AG20443 (cell line): Measurements from ENCODE around the gene SYCP2L.
A peak's percentile ranks its signal among the peaks of the same experiment; 100 is the strongest.
"Not testable (repeated sequence)": the region's sequence is repeated elsewhere in the genome, so short reads cannot be mapped to it uniquely, and the experiment has no call there.

ENCODE experiments used
- DNase-seq: peaks from one replicate; pipeline ENCODE4 v3.0.0; 2012; ENCODE audit warnings: low spot score, mixed read lengths

Gene SYCP2L

DNA sequence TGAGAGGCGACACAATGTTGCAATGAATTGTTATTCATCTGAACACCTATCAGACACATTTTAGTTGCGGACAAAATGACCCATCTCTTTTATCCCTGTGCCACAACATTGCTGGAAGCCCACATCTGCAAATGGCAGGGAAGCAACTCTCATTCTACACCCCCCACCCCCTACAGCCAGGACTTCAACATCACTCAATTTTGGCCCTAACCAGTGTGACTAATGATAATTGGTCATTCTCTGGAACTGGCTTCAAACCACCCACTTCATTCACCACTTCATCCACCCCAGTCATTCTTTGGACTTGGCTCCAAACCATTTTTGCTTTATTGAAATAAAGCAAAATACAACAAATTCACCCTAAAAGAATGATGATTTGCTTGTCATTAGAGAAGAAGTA lies 6.5 kb upstream of the SYCP2L start:
- DNase-seq = no peak

DNA sequence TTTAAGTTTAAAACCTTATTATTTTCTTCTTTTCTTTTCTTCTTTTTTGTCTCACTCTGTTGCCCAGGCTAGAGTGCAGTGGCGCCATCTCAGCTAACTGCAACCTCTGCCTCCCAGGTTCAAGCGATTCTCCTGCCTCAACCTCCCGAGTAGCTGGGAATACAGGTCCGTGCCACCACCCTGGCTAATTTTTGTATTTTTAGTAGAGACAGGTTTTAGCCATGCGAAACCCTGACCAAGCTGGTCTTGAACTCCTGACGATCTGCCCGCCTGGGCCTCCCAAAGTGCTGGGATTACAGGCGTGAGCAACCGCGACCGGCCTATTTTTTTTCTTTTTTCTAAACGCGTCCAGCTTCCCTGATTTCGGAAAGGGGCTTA lies 4.6 kb upstream of the SYCP2L start:
- not testable (repeated sequence) for DNase-seq

GRCh38 chr6:10882657-10883171 lies 4.1 kb upstream of the SYCP2L start:
- no peak for DNase-seq

DNA sequence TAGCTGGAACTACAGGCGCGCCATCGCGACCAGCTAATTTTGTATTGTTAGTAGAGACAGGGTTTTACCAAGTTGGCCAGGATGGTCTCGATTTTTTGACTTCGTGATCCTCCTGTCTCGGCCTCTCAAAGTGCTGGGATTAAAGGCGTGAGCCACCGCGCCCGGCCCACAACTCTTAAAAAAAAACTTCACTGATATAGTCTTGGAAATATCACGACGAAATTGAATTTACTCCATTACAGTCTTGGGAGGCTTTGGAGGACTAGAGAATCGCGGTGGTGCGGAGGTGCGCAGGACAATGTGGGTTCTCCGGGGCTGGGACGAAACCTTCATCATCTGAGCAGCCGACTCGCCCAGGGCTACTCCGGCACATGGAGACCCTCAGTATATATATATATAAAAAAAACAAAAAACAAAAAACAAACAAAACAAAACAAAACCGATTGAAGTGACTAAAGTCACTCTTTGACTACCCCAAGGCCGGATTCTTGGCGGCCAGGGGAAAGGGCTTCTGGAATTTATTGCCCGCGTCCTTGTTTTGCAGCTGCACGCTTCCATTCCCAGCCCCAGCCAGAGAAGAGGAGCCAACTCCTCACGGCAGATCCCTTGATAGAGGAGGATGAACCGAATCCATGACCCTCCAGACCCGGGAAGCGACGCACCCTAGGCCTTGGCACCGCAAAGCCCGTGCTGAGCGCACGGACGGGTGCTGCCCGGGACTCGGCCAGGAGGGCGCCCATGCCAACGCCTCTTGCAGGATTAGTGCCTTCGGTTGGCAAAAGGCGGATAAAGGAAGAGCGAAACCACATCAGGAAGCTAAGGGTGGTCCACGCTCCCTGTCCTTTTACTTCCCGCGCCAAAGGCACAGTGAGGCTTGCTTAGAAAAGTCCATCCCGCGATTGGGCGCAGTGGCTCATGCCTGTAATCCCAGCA lies 3.3 kb upstream of the SYCP2L start:
- no peak for DNase-seq

DNA sequence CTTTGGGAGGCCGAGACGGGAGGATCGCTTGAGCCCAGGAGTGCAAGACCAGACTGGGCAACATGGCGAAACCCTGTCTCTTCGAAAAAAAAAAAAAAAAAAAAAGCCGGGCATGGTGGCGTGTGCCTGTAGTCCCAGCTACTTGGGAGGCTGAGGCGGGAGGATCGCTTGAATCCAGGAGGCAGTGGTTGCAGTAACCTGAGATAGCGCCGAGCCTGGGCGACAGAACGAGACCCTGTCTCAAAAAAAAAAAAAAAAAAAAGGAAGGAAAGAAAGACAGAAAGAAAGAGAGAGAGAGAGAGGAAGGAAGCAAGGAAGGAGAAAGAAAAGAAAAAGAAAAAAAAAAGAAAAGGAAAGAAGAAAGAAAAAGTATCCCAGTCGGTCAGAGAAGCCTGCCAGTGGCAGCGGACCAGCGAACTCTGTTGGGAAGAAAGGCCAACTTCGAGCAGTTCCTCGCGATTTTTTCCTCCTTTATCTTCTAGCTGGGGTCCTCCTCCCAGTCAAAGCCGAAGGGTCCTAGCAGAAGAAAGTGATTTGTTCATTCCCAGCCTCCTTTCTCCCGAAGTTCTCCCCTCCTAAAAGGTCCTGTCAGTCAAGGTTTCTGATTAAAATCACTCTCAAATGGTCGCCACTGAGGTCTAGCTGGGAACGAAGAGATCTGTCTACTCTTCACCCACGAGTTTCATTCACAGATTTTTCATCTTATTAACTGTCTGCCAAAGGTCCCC lies 2.4 kb upstream of the SYCP2L start:
- DNase-seq = no peak

DNA sequence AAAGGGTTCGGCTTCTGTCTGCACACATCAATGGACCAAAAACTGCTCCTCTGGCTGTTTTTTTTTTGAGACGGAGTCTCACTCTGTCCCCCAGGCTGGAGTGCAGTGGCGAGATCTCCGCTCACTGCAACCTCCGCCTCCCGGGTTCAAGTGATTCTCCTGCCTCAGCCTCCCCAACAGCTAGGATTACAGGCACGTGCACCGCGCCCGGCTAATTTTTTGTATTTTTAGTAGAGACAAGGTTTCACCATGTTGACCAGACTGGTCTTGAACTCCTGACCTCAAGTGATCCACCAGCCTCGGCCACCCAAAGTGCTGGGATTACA lies 524 bp upstream of the SYCP2L start:
- DNase-seq = not testable (repeated sequence)

DNA sequence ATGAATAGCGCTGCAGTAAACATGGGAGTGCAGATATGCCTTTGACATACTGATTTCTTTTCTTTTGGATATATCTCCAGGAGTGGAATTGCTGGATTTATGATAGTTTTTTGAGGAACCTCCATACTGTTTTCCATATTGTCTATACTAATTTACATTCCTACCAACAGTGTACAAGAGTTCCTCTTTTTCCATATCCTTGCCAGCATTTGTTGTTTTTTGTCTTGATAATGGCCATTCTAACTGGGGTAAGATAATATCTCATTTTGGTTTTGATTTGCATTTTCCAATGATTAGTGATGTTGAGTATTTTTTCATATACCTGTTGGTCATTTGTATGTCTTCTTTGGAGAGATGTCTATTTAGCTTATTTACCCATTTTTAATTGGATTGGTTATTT lies 3.3 kb downstream of the SYCP2L start:
- no peak for DNase-seq

- no peak for DNase-seq
Measured at GRCh38 chr6:10891960-10892359, 5.1 kb downstream of the SYCP2L start.

DNA sequence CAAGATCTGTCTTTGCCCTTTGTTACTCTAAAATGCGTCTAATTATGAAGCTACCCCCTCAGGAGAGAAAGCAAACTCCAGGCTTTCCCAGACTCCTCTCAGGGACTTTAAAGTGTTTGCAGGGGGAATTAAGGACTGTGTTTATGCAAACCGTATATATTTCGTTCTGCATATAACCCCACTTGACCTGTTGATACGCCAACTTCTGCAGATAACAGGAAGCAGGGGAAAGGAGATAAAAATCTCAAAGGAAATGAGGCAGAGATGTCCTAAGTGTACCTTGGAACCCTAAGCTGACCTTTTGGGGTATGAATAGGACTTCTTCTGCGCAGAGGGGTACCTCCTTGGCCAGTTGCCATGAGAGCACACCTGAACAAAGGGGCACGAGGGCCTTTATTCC lies 8.1 kb downstream of the SYCP2L start:
- DNase-seq = no peak

- no peak for DNase-seq
Measured at GRCh38 chr6:10896691-10897090, 9.8 kb downstream of the SYCP2L start.

DNA sequence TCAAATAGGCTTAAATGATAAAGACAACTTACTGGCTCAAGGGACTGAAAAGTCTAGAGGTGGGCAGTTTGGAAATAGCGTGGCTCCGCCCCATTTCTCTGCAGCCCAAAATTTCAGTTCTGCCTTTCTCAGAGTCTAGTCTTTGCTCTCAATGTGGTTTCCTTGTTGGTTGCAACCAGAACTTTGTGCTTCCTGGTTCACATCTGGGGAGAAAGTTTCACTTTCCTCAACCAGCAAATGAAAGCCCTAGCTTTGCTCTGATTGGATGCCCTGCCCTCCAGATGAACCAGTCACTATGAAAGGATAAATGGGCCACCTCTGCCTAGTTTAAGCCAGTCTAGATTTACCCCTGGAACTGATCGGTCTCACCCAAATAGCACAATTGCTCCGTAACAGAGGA lies 14.9 kb downstream of the SYCP2L start:
- DNase-seq = no peak

DNA sequence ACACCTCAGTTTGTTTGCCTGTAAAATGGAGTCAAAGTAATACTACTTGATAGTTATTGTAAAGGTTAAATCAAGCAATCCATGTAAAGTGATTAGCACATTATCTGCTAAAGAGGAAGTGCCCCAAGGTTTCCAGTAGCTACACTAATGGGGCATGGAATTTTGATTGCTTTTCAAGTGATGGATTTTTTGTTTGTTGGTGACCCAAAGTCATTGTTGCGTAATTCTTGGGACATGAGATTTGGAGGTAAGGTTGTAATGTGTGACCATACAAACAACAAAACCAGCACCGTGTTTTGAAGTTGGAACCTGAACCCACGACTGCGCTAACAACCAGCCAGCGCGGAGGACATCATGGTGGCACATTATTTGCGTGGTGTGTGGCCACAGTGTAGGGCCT lies 17.2 kb downstream of the SYCP2L start:
- DNase-seq = no peak

DNA sequence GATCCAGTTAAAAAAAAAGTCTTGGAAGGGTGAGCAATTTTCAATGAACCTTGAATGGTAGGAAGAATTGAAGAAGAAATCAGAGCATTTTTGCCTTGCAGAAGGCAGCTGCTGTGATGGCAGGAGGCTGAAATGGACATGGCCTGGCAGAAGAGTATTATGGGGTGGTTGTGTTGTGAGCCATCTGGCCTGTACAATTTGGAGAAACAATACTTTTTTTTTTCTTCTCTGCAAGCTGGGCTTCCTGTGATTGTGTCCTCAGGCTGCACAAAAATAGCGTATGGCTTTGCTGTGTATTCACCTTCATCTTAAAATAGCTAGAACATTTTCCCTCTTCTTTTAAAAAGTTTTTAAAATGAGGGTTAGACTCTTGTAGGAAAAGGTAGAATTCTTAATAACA lies 21.4 kb downstream of the SYCP2L start:
- no peak for DNase-seq

GRCh38 chr6:10919520-10919919 lies 32.7 kb downstream of the SYCP2L start:
- DNase-seq = not testable (repeated sequence)

GRCh38 chr6:10933126-10933525 lies 46.3 kb downstream of the SYCP2L start:
- DNase-seq = no peak

DNA sequence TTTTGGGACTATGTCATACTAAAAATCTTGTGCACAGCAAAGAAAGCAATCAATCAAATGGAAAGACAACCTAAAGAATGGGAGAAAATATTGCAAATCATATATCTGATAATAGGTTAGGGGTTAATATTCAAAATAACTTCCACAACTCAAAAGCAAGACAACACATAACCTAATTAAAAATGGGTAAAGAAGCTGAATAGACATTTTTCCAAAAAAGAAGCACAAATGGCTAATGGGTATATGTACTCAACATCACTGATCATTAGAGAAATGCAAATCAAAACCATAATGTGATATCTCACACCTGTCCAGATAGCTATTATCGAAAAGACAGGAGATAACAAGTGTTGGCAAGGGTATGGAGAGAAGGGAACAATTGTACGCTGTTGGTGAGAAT lies 53.0 kb downstream of the SYCP2L start:
- no peak for DNase-seq

DNA sequence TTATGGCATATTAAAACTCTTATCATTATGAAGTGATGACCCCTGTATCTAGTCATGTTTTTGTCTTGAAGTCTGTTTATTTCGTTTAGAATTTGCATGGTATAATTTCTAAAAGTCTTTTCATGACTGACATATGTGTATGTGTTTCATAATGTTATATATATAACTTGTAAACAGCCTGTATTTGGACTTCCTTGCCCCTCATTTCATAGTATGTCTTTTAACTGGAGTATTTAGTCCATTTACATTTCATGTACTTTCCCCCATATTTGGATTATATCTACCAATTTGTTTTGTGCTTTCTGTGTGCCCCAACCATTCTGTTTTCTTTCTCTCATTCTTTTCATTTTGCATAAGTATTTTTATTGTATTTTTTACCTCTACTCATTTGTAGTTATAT lies 59.0 kb downstream of the SYCP2L start:
- no peak for DNase-seq

DNA sequence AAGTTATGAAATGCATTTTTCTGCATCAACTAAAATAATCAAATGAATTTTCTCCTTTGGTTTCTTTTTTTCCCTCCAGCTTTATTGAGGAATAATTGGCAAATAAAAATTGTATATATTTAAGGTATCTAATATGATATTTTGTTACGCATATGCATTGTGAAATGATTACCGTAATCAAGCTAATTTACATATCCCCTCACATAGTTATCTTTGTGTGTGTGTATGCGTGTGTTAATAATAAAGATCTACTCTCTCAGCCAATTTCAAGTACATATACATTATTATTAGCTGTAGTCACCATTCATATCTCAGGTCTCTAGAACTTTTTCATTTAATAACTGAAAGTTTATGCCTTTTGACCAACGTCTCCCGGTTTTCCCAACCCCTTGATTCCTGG lies 61.1 kb downstream of the SYCP2L start:
- DNase-seq = no peak

- DNase-seq = no peak
Measured at GRCh38 chr6:10949579-10950490, 63.0 kb downstream of the SYCP2L start.

GRCh38 chr6:10951675-10952282 lies 64.9 kb downstream of the SYCP2L start:
- DNase-seq = peak; percentile 66

DNA sequence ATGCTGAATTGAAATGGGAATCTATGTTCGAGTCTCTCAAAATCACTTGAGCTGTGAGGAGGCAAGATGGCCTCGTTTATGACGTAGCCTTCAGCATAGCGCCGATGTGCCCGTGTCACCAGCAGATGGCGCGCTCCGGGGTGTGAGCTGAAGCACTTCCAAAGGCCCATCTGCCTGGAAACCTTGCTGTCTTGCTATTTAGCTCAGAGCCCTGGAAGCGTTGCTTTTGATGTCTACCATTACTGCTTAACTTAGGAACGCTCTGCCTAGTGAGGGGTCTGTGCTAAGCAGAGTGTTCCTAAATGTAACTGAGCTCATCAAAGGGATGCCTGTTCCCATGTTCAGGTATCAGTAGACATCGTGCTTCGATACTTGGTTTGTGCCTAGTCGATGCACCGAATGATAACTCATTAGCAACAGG lies 67.7 kb downstream of the SYCP2L start:
- peak; percentile 82 for DNase-seq

DNA sequence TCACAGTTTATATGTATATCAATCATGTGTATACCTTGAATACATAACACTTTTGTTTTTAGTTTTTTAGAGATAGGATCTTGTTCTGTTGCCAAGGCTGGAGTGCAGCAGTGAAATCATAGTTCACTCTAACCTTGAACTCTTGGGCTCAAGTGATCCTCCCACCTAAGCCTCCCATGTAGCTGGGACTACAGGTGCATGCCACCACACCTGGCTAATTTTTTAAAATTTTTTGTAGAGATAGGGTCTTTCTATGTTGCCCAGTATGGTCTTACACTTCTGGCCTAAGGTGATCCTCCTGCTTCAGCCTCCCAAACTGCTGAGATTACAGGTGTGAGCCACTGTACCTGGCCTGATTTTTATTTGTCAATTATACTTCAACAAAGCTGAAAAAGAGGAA lies 69.9 kb downstream of the SYCP2L start:
- no peak for DNase-seq
